HepG2 (cell line): ENCODE data around the gene YLPM1. TPM values are rescaled to one million over a fixed set of nuclear protein-coding genes. Genes with fewer than 3 reads are reported as not detected.

Experiments
- ATAC-seq: fragments of 200-7000 bp; cut with Tn5 transposase; 3 replicates; pipeline ENCODE4 v1.9.1; 2020; ENCODE audit warnings: mild to moderate bottlenecking, moderate library complexity
- BruUV-seq: library from RNA; stranded (reverse); fragments of 400-500 nt; replicated peaks from 2 replicates; lab custom pipeline; 2021; lab: Mats Ljungman, UMichigan
- CTCF ChIA-PET: fragments of 300-600 bp; formaldehyde crosslinking; extraction: SDS; loops from one replicate; lab custom pipeline; 2021; ENCODE audit warnings: low total read pairs, inconsistent platforms, low intra/inter-chr PET ratio; lab: Yijun Ruan, JAX
- POLR2A ChIA-PET: fragments of 350-600 bp; sonication (Branson Sonifier 250); formaldehyde crosslinking; loops from one replicate; lab custom pipeline; 2020; ENCODE audit warnings: antibody characterized with exemption, inconsistent platforms; lab: Yijun Ruan, JAX
- DNase-seq: peaks from one replicate; pipeline ENCODE4 v3.0.0-alpha.2; 2015; ENCODE audit warnings: low spot score
- FAIRE-seq: peaks from 3 replicates; lab custom pipeline; 2011; peaks lifted over from hg19 to GRCh38; lab: Jason Lieb, UNC
- H2AFZ ChIP-seq: one replicate; pipeline ENCODE4 v1.6.1; 2011; ENCODE audit warnings: low read length, inconsistent platforms
- H3K27ac ChIP-seq: fragments of 300-600 bp; 3 replicates; pipeline ENCODE4 v1.8.0; 2011; ENCODE audit warnings: mixed run types, mild to moderate bottlenecking, mixed read lengths, low read length, inconsistent platforms; ENCODE audit not compliant: insufficient read depth; ENCODE audit errors: extremely low read length
- H3K27me3 ChIP-seq, 2 experiments: fragments of 200-600 bp in 1 of 2; 2 replicates in 1 of 2; 3 replicates in 1 of 2; pipeline versions ENCODE4 v1.6.0 to v1.8.0; 2011; ENCODE audit warnings: low read length in 2 of 2, mild to moderate bottlenecking in 2 of 2, moderate library complexity in 2 of 2, inconsistent platforms in 1 of 2; ENCODE audit not compliant: insufficient read depth in 2 of 2, control insufficient read depth in 1 of 2
- H3K36me3 ChIP-seq, 2 experiments: fragments of 200-600 bp in 1 of 2; replicated peaks in 1 of 2; 2 replicates in 1 of 2; 3 replicates in 1 of 2; pipeline versions ENCODE4 v1.5.1 to v1.8.0; 2011; ENCODE audit warnings: low read length in 2 of 2, inconsistent platforms in 1 of 2; ENCODE audit not compliant: insufficient read depth in 2 of 2, control insufficient read depth in 1 of 2
- H3K4me1 ChIP-seq: 2 replicates; pipeline ENCODE4 v1.5.1; 2012; ENCODE audit warnings: low read length, inconsistent platforms; ENCODE audit not compliant: insufficient read depth
- H3K4me2 ChIP-seq: 2 replicates; pipeline ENCODE4 v1.6.0; 2011; ENCODE audit warnings: low read depth, low read length, inconsistent platforms
- H3K4me3 ChIP-seq, 3 experiments: fragments of 200-600 bp in 1 of 3; sonication (generic), shearing (Covaris generic) in 1 of 3; replicated peaks in 1 of 3; 2 replicates each; pipeline ENCODE4 v1.5.1; 2011 to 2016; ENCODE audit warnings: low read length in 3 of 3, inconsistent platforms in 2 of 3, low read depth in 2 of 3, mild to moderate bottlenecking in 2 of 3, control low read depth in 1 of 3, mixed read lengths in 1 of 3; ENCODE audit not compliant: insufficient read depth in 1 of 3
- H3K79me2 ChIP-seq: one replicate; pipeline ENCODE4 v1.6.1; 2011; ENCODE audit warnings: low read length, inconsistent platforms; ENCODE audit not compliant: insufficient read depth
- H3K9ac ChIP-seq: 2 replicates; pipeline ENCODE4 v1.6.0; 2011; ENCODE audit warnings: mild to moderate bottlenecking, low read depth, low read length, inconsistent platforms; ENCODE audit not compliant: insufficient read depth
- H3K9me3 ChIP-seq: 2 replicates; pipeline ENCODE4 v1.5.1; 2012; ENCODE audit warnings: mild to moderate bottlenecking, low read length
- H4K20me1 ChIP-seq: 2 replicates; pipeline ENCODE4 v1.6.0; 2011; ENCODE audit warnings: inconsistent platforms, mild to moderate bottlenecking, low read length, moderate library complexity; ENCODE audit not compliant: insufficient read depth
- DMAP1 ChIP-seq: IDR thresholded peaks from 2 replicates; pipeline ENCODE4 v1.6.1; 2016
- PRDM15 ChIP-seq: sonication (generic); formaldehyde crosslinking; IDR thresholded peaks from 2 replicates; pipeline ENCODE4 v1.4.0; 2020; ENCODE audit warnings: missing genetic modification reagents
- ZNF121 ChIP-seq: sonication (generic); formaldehyde crosslinking; IDR thresholded peaks from 2 replicates; pipeline ENCODE4 v1.5.0; 2020; ENCODE audit warnings: mild to moderate bottlenecking, missing genetic modification reagents
- ZSCAN22 ChIP-seq: sonication (generic); formaldehyde crosslinking; IDR thresholded peaks from 2 replicates; pipeline ENCODE4 v1.4.0; 2020; ENCODE audit warnings: mild to moderate bottlenecking, missing genetic modification reagents
- WGBS: methylation state at CpG from one replicate; pipeline ENCODE4 v1.1.6; 2017; ENCODE audit warnings: low lambda C conversion rate; 5-methylcytosine and 5-hydroxymethylcytosine counted together
- in situ Hi-C: cut with HindIII; loops from 2 replicates; pipeline ENCODE4 v1.10.0; 2017; ENCODE audit warnings: low pct_unique_long_range_greater_than_20kb; ENCODE audit not compliant: extremely low pct_ligation_motif_present
- intact Hi-C: fragments of 100-400 bp; cut with micrococcal nuclease; formaldehyde crosslinking; loops from one replicate; pipeline ENCODE4 v1.10.0; 2022; ENCODE audit not compliant: unreplicated experiment
- polyA plus RNA-seq, 8 experiments: library from polyadenylated mRNA; depleted of rRNA in 3 of 8; stranded (reverse) in 7 of 8; unstranded in 1 of 8; fragments of >200 nt; fragmentation: Illumina TruSeq in 4 of 8; extraction: Trizol in 4 of 8; gene quantifications; 2 replicates each; pipeline versions ENCODE4 v1.2.1 to v1.2.3, GENCODE V29; 2011 to 2016; ENCODE audit warnings: low read depth in 4 of 8, missing spikeins in 1 of 8, mixed read lengths in 1 of 8; ENCODE audit not compliant: insufficient read depth in 1 of 8
- total RNA-seq, 5 experiments: library from RNA; depleted of rRNA; stranded (reverse); fragments of >200 nt; fragmentation: Illumina TruSeq; extraction: Trizol; gene quantifications; 2 replicates each; pipeline ENCODE4 v1.2.3, GENCODE V29; 2016; ENCODE audit warnings: low read depth in 1 of 5

The YLPM1 gene
- total and polyA plus RNA-seq, 2 of the 13 experiments (the other 11 are each of a cell fraction or from before 2014, with no cell fraction given): 6.7 to 21.9 TPM

GRCh38 chr14:74747237-74747636 is 15.9 kb upstream of the YLPM1 start:
- ATAC-seq (no peak), DNase-seq (no peak), FAIRE-seq (no peak)
- Histone ChIP-seq H3K9ac (no peak overlapping the region), H2AFZ (no peak overlapping the region), H3K4me1 (no peaks in the 10 kb centered on the region), H4K20me1 (no peaks in the 10 kb centered on the region), H3K4me3 (no peak overlapping the region), H3K27ac (no peak overlapping the region), H3K79me2 (no peaks in the 10 kb centered on the region), H3K9me3 (no peaks in the 10 kb centered on the region), H3K4me2 (no peak overlapping the region), H3K27me3 (no peaks in the 10 kb centered on the region), H3K36me3 (no peaks in the 10 kb centered on the region)
- intact Hi-C loops (no loop called here), in situ Hi-C loops (no loop called here)
- no peak for TF ChIP-seq ZSCAN22
- peak; percentile 77; the same call in 1 of the 2 replicates for TF ChIP-seq ZNF121 (CRISPR knock-in tag)
- TF ChIP-seq PRDM15 (CRISPR knock-in tag): peak; percentile 90
- CTCF ChIA-PET: no interaction called here
- no TSS peak for BruUV-seq
- 14% methylated on average over 2 of the region's 2 CpGs for WGBS
- POLR2A ChIA-PET: no interaction called here

GRCh38 chr14:74754157-74754556 is 9.0 kb upstream of the YLPM1 start:
- DNase-seq: no peak
- POLR2A ChIA-PET: interaction anchor here (1.0 kb wide), 1 partner anchor 9 kb away, joined by 3 read pairs; the partner anchor contains the start of gene YLPM1

More at GRCh38 chr14:74754157-74754556, 9.0 kb upstream of the YLPM1 start:
- in situ Hi-C loops: no loop called here
- no peak overlapping the region for H3K4me3 ChIP-seq
- no TSS peak for BruUV-seq
- no peak overlapping the region for H2AFZ ChIP-seq
- no peaks in the 10 kb centered on the region for H3K36me3 ChIP-seq
- H3K27ac ChIP-seq: no peak overlapping the region
- H3K79me2 ChIP-seq: no peaks in the 10 kb centered on the region
- no peak for ATAC-seq
- no peak overlapping the region for H3K4me2 ChIP-seq
- no peak for TF ChIP-seq DMAP1 (CRISPR knock-in tag)
- TF ChIP-seq, all 625 proteins: peak for 0
- Histone ChIP-seq H3K4me1 (peaks cover 4% of the 10 kb centered on the region; the same call in 1 of the 2 replicates), H4K20me1 (no peaks in the 10 kb centered on the region), H3K27me3 (no peaks in the 10 kb centered on the region), H3K9me3 (peaks cover 5% of the 10 kb centered on the region), H3K9ac (no peak overlapping the region)
- CTCF ChIA-PET: no interaction called here
- FAIRE-seq: no peak
- intact Hi-C loops: no loop called here
- WGBS: 0% methylated on average over 2 of the region's 2 CpGs
